ENCODE measurements around the gene KCNS3. TPM values are rescaled to one million over a fixed set of nuclear protein-coding genes. Genes with fewer than 3 reads are reported as not detected.

Gene KCNS3
- total and polyA plus RNA-seq, 2 of the 4 experiments (the other 2 are of a cell fraction), result 2.9 to 4.3 TPM

GRCh38 chr2:17857021-17857420 lies 21.4 kb upstream of the KCNS3 start:
- CTCF ChIA-PET, result interaction anchor here (0.6 kb wide), 1 partner anchor 293 kb away, joined by 3 read pairs; no protein-coding TSS in a partner anchor
- ATAC-seq (ENCODE audit: low read depth), result peak; percentile 37; the same call in 1 of the 2 replicates
- no peak overlapping the region for H4K5ac ChIP-seq (ENCODE audit: low read depth, low read length)

More at GRCh38 chr2:17857021-17857420, 21.4 kb upstream of the KCNS3 start:
- H2BK120ac ChIP-seq (ENCODE audit: low read depth, low read length), result no peak overlapping the region
- H3K18ac ChIP-seq (ENCODE audit: low read depth, low read length), result no peak overlapping the region
- H3K36me3 ChIP-seq (ENCODE audit: control insufficient read depth, insufficient read depth, low read length), result no peaks in the 10 kb centered on the region
- no peak overlapping the region for H3K14ac ChIP-seq (replicated peaks; ENCODE audit: low read depth, low read length)
- TF ChIP-seq RCOR1 (IDR thresholded peaks at IDR 0.05; ENCODE audit: insufficient replicate concordance, low read length) (no peak), CEBPB (IDR thresholded peaks at IDR 0.05; ENCODE audit: low read depth, low read length) (0 out of 2 replicates have a peak, but pooled peaks have one; percentile 14)
- WGBS, 2 experiments (ENCODE audit: extremely low coverage in 2 of 2, insufficient read length in 1 of 2), result no CpG with 5 or more reads among the region's 3 CpGs
- H3K79me1 ChIP-seq (ENCODE audit: low read depth in 1 of 2, low read length in 2 of 2), result no peaks in the 10 kb centered on the region
- no peak overlapping the region for H3K27ac ChIP-seq (ENCODE audit: insufficient read depth, low read length)
- no peak overlapping the region for H2BK5ac ChIP-seq (ENCODE audit: low read depth, low read length, poor library complexity, severe bottlenecking)
- H2BK15ac ChIP-seq (ENCODE audit: low read depth, low read length), result no peak overlapping the region
- in situ Hi-C loops (cut with MboI; ENCODE audit: low sequenced_read_pairs) (loop anchor here (5.0 to 25.0 kb wide), 2 partner anchors 305 to 525 kb away; no protein-coding TSS in a partner anchor), intact Hi-C loops (cut with micrococcal nuclease) (no loop called here), dilution Hi-C loops (cut with HindIII; ENCODE audit: low sequenced_read_pairs, unreplicated experiment) (no loop called here)
- H4K20me1 ChIP-seq (ENCODE audit: insufficient read depth, low read length), result no peaks in the 10 kb centered on the region
- H4K91ac ChIP-seq (ENCODE audit: insufficient read depth, low read depth, low read length), result no peak overlapping the region
- peaks cover 8% of the 10 kb centered on the region for H3K27me3 ChIP-seq (ENCODE audit: control insufficient read depth, insufficient read depth, low read length)
- H3K56ac ChIP-seq (ENCODE audit: extremely low read depth, insufficient read depth, low read length), result no peak overlapping the region
- no peak overlapping the region for H2AK5ac ChIP-seq (ENCODE audit: low read depth, low read length)
- no peak overlapping the region for H2BK20ac ChIP-seq (ENCODE audit: low read depth, low read length)
- no peaks in the 10 kb centered on the region for H3K9me1 ChIP-seq (ENCODE audit: insufficient read depth, low read length)
- H3K4ac ChIP-seq (ENCODE audit: low read depth, low read length), result no peak overlapping the region
- H2AFZ ChIP-seq (replicated peaks; ENCODE audit: low read length, poor library complexity), result no peak overlapping the region
- no peaks in the 10 kb centered on the region for H3K4me1 ChIP-seq (ENCODE audit: control insufficient read depth, insufficient read depth, low read length)
- peak overlapping the region; percentile 66 for H2AK9ac ChIP-seq (replicated peaks; ENCODE audit: low read depth, low read length, poor library complexity)
- H4K8ac ChIP-seq (ENCODE audit: low read depth in 2 of 2, low read length in 2 of 2), result no peak overlapping the region
- H3K9ac ChIP-seq (ENCODE audit: low read depth, low read length), result no peak overlapping the region
- no peaks in the 10 kb centered on the region for H3K9me3 ChIP-seq (ENCODE audit: control insufficient read depth, insufficient read depth, low read length)
- POLR2A ChIA-PET (ENCODE audit: unreplicated experiment), result no interaction called here
- no peak overlapping the region for H3K4me3 ChIP-seq (ENCODE audit: insufficient read depth, low read depth, low read length)
- peak; percentile 18 for DNase-seq
- BruUV-seq (replicated peaks), result no TSS peak
- 0 out of 2 replicates have a peak overlapping the region, but pooled peaks have one; percentile 23 for H3K4me2 ChIP-seq (ENCODE audit: low read depth, low read length)
- no peak overlapping the region for H3K23ac ChIP-seq (ENCODE audit: low read depth, low read length)

Data from IMR-90 (cell line).